Measurements from ENCODE around the gene KRTAP1-5.
A peak's percentile ranks its signal among the peaks of the same experiment; 100 is the strongest.

The KRTAP1-5 gene

DNA sequence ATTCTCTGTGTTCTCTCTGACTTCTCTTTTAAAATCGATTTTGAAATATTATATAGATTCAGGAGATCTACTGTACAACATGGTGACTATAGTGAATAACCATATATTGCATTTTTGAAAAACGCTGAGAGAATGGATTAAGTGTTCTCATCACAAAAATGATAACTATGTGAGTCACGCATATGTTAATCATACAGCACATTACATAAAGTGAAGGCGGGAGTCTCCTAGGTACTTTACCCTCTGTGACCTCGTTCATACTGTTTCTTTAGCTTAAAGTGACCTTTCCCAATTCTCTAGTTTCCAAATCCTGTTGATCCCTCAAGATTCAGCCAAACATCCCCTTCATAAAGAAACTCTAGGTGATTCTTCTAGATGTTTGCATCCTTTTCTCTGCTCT lies 24.2 kb downstream of the KRTAP1-5 start:
- no peak for DNase-seq

GRCh38 chr17:41001795-41002194 lies 25.2 kb downstream of the KRTAP1-5 start:
- DNase-seq: no peak

DNA sequence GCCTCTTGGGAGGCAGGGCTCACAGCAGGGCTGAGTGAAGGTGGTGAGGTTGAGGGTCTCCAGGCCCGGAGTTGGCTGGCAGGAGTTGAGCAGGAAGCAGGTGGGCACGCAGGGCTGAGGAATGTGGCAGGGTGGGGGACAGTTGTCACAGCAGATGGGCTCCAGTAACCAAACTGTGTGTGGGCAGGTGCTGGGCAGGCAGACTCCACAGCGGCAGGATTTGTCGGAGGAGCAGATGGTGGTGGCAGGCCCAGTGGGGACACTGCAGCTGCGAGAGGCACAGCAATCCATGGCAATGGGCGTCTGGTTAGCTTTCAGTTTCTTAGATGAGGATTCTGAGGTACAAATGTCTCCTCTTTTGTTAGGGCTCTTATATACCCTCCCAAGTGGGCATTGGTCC lies 27.4 kb downstream of the KRTAP1-5 start, which contains the start of gene KRTAP3-2:
Gene KRTAP3-2 (minus strand): TSS at position 344 of the 400 bp plus-strand sequence. CDS start 53 bp downstream, at position 291.
- peak; percentile 31 for DNase-seq

GRCh38 chr17:40997361-40997760 lies 29.6 kb downstream of the KRTAP1-5 start:
- DNase-seq: no peak

DNA sequence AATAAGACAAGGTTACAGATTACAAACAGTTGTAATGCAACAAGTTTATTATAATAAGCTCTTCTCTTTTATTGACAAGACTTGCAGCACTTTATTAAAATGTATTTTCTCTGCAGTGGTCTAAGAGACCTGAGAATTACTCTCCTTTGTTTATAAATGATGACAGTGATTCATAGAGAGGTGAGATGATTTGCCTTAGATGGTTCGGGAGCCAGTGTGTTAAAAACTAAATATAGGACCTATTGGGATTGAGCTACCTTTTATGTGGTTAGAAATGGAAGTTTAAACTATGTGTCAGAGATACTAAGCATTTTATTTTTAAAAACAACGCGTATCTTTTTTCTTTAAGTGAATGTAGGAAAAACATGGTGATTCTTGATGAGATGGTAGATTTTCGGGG lies 30.2 kb downstream of the KRTAP1-5 start:
- DNase-seq: no peak

DNA sequence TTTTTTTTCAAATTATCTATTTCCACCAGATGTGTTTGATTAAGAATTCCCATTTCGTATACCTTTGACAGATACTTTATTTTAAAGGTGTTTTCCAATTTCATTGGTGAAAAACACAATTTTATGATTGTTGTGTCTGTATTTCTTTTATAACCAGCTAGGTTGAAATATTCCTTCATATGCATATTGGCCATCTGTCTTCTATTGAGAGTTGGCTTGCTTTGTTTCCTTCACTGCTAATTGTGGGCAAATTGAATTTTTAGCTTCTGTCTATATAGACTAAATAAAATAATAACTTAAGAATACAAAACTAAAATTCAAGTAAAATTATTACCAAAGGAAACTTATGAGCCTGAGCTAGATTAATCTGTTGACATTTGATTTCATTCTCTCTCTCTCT lies 31.9 kb downstream of the KRTAP1-5 start:
- no peak for DNase-seq

GRCh38 chr17:40993839-40994238 lies 33.2 kb downstream of the KRTAP1-5 start, which contains the start of gene KRTAP3-3:
KRTAP3-3 (minus strand) TSS chr17:40994164; CDS start chr17:40994097, 67 bp downstream.
- peak; percentile 68 for DNase-seq

GRCh38 chr17:40993084-40993483 lies 33.9 kb downstream of the KRTAP1-5 start:
- DNase-seq: no peak

- DNase-seq: no peak
Observed at GRCh38 chr17:40992666-40993065, 34.3 kb downstream of the KRTAP1-5 start.

DNA sequence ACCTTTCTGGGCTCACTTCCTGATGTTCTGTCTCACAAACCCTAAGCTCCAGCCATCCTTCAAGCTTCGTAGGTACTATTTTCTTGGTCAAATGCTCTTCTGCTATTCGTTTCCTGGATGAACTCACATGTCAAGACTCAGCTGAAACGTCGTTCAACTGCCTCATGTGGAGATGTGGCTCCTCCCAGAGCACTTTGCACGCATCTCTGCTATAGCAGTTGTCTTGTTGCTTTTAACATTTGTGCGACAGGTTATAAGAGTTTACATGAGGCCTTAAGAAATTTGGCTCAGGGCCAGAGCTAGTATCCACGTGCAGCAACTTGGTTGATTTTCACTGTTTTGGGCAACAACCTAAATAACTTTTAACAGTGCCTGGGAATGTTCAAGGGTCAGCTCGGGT lies 40.1 kb downstream of the KRTAP1-5 start:
- DNase-seq: no peak

GRCh38 chr17:40984226-40984625 lies 42.8 kb downstream of the KRTAP1-5 start, which contains the start of gene KRT40:
KRT40 (minus strand) TSS chr17:40984326; CDS start chr17:40984273, 53 bp downstream.
- DNase-seq: no peak

DNA sequence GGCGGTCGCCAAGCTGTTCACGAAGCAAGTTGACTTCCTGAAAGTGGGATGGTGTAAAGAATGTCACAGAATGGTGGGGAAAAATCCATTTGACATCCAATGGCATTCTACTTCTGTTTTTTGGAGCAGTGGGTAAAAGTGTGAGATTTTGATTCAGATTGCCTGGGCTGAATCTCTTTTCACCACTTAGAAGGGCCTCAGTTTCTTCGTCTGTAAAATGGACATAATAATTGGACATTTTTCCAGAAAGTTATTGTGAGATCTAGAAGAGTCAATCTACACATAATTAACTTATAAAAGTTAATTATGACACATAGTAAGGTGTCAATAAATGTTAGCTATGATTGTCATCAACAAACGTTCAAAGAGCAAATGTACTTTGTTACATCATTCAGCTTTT lies 45.9 kb downstream of the KRTAP1-5 start:
- no peak for DNase-seq

DNA sequence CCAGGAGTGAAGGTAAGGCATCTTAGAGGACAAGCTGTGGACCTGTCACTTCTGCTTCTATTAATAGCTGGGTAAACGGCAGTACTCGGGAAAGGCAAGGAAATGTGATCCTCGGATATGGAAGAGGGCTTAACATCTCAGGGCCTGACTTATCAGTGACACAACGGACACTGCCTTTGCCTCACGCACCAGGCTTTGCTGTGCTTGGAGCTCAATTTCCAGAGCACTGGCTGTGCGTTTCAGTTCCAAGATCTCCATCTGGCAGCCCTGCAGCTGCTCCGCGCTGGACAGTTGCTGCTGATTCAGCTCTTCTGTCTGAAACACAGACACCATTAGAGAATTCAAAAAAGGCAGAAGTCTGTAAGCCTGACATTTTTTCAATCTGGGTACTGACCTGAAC lies 46.4 kb downstream of the KRTAP1-5 start:
- peak; percentile 22 for DNase-seq

DNA sequence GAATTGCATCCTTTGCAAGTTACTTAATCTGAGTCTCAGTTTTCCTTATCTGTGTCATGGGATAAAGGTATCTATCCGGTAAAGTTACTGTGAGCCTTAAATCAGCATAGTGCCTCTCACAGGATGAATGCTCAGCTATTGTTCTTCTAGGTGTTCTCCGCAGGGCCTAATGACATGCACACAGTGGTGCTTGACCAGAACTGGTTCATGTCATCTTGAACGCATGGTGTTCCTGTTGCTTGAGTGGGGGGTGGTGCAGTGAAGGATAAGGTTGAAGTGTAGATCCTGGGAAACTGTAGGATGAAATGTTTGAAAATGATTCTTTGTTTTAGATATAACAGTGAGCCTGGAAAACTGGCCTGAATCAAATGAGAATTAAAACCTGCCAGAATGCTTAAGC lies 46.9 kb downstream of the KRTAP1-5 start:
- no peak for DNase-seq

- no peak for DNase-seq
Observed at GRCh38 chr17:40978575-40979151, 48.3 kb downstream of the KRTAP1-5 start.

Measured in NCI-H146 (cell line).